Stimulated activated CD8-positive, alpha-beta memory T cell treated with anti-CD3 and anti-CD28 coated beads, Interleukin-12 subunit alpha, Interleukin-12 subunit beta, amount 100 ng/mL, for 1 hour (primary cell): ENCODE results near the gene OR5V1.
"Not testable (repeated sequence)": the region's sequence is repeated elsewhere in the genome, so short reads cannot be mapped to it uniquely, and the experiment has no call there.

Experiments used
- DNase-seq: peaks from one replicate; pipeline ENCODE4 v3.0.0-alpha.2; 2020; ENCODE audit warnings: low read depth

OR5V1 gene

DNA sequence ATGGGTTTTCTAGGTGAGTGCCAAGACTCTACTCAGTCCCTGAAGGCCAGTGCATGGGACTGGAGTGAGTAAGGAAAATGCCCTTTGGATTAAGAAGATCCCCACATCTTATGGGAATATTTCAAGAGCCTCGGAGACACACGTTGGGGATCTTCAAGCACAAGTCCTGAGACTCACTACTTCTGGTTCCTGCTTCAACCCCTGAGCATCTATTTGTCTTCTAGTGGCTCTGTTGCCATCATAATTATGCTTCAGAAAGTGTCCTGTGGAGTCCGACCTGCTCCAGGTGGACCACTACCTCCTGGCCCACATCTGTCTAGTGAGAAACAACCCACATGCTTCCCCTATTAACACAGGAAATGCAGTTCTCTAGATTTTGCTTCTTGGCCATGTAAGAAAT lies at the start of gene OR5V1:
TSS of gene OR5V1 (minus strand) at position 101 of the 400 bp plus-strand sequence. CDS start 12,670 bp downstream, outside the sequence.
- DNase-seq: no peak

DNA sequence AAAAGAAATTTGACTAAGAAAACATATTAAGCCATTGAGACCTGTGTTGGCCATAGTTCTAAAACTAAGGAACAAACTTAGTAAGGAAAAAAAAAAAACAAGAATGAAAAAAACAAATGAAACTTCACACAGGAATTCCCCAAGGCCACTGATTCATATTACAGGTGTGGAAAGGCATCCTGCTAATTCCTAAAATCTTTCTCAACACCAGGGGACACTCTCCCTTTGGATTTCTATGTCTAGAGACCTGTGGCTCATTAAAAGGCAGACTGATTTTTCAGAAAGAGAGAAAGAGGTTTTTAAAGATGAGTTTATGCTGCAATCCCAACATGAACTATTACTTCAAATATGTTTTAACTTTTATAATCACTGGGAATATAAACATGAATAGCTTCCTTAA lies 45.9 kb upstream of the OR5V1 start, which contains the start of gene OR12D1:
TSS of gene OR12D1 (plus strand) at position 341 of the 400 bp plus-strand sequence.
- DNase-seq: no peak

DNA sequence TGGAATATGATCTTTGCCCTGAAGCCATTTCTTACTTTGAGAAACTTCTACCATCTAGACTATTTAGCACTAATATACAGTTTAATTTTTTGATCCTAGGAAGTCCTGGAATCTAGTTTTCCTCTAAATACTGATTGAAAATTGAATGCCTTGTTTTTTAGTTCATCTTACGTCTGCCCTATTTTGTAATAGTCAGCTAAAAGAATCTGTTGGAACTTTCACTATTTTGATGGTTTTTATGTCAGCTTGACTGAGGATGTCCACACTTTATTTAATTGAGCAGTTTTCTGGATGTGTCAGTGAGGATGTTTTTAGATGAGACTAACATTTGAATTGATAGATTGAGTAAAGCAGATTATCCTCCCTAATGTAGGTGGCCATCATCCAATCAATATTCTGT lies 35.1 kb upstream of the OR5V1 start:
- no peak for DNase-seq

DNA sequence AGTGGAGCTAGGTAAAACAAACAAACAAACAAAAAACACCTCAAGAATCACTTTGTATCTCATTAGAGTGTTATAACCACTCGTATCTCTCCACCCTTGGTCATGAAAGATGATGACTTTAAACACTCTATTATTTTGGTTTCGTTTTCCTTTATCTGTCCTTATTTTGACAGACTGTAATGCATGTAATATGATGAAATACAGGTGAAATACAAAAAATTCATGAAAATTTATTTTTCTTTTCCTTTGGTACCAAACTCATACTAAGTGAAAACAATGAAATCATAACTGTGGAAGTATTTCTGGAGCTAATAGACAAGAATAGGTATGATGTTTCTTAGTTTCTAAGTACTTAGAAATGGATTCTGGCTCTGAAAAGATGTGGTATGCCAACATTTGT lies 30.9 kb upstream of the OR5V1 start:
- no peak for DNase-seq

DNA sequence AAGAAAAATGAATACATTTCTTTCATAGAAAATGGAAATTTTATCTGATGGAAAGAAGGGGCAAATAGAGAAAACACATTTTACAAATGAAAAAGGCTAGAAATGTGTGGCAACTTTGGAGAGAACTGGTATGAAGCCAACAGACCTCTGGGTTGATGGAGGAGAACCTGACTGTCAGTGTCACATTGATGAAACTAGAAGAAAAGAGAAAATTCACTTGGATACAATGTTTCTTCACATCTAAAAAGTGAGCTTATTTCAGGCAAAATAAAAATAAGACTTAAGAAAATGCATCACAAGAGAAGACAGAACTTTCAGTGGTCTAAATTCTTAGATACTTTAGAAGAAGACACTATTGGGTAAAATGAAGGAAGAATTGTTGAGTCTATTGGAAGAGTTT lies 26.7 kb upstream of the OR5V1 start, which contains the start of gene OR12D2:
TSS of gene OR12D2 (plus strand) at position 301 of the 400 bp plus-strand sequence. CDS start 1,069 bp downstream, outside the sequence.
- no peak for DNase-seq

DNA sequence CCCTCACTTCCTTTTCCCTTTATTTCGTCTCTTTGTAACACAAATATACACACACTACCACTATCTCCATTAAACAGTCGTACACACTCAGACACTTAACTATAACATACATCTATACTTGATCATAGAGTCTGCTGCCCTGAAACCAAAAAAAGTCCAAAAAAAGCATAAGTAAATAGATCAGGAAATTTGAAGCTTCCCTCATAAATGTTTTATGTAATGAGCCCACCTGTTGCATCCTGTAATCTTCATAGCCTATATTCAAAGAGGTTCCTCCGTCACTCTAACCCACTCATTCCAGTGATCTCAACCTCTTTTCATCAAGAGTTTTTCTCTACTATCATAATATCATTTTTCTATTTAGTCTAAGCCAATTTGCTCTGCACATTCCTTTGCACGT lies 19.9 kb upstream of the OR5V1 start:
- no peak for DNase-seq

DNA sequence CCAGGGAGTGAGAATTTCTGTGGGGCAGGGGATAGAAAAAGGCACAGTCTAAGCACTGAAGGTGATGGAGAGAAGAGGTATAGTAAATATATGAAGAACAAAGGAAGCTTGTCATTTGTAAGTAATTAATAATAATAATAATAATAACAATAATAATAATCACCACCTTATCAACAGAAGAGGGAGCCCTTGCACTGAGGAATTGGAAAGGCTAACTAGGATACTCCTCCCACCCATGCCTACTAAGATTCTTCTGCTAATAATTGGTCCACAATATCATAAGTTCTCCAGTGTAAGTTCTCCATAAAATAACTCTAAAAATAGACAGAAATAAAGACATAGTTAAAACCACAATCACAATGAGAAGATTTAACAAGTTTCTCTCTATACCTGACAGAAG lies 7.3 kb upstream of the OR5V1 start:
- no peak for DNase-seq

DNA sequence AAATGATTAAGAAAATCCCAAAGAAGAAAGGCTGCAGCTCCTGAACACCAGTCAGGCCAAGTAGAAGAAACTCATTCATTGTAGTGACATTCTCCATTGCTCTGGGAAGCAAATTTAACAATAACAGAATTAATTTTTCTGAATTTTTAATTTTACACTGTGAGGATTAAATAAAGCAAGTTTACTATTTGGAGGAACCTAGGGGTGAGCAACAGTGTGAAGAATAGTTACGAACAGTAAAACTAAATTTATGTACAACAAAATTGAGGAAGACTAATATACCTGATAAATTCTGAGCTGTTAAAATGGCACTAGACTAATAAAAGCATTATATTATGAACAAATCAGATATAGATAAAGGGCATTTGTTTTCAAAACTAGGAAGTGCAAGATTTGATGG lies 6.5 kb upstream of the OR5V1 start, which contains the start of gene OR12D3:
TSS of gene OR12D3 (minus strand) at position 101 of the 400 bp plus-strand sequence. CDS start at position 97, 4 bp downstream.
- no peak for DNase-seq

DNA sequence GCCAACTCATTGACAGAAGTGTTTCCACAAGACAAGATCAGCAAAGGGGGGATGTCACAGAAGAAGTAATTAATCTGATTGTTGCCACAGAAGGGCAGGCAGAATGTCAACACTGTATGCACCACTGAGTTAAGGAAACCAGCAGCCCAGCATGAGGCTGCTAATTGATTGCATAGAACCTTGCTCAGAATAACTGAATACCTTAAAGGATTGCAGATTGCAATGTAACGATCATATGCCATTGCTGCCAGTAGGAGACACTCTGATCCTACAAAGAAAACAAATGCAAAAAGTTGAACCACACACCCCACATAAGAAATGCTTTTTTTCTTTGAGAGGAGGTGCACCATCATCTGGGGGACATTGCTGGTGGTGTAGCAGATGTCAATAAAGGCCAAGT lies 13.1 kb downstream of the OR5V1 start:
- DNase-seq: no peak

DNA sequence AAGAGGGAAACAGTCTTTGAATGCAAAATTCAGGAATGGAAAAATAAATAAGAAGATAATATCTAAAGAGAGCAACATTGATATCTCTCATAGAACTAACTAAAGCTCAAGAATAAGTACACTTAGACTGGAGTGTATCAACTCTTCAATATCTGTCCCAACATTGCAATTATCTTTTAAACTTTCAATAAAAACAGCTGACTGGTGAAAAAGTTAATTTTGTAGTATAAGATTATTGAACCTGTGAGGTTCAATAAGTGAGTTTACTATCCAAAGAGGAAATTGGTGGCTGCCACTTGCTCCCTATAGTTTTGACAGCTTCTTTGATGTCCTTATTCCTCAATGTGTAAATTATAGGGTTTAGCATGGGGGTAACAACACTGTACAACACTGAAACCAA lies 13.7 kb downstream of the OR5V1 start:
- no peak for DNase-seq

DNA sequence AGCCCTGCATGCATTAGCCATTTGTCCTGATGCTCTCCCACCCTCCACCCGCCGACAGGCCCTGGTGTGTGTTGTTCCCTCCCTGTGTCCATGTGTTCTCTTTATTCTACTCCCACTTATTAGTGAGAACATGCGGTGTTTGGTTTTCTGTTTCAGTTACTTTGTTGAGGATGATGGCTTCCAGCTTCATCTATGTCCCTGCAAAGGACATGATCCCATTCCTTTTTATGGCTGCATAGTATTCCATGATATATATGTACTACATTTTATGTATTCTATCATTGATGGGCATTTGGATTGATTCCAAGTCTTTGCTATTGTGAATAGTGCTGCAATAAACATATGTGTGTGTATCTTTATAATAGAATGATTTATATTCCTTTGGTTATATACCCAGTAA lies 19.3 kb downstream of the OR5V1 start:
- DNase-seq: not testable (repeated sequence)

DNA sequence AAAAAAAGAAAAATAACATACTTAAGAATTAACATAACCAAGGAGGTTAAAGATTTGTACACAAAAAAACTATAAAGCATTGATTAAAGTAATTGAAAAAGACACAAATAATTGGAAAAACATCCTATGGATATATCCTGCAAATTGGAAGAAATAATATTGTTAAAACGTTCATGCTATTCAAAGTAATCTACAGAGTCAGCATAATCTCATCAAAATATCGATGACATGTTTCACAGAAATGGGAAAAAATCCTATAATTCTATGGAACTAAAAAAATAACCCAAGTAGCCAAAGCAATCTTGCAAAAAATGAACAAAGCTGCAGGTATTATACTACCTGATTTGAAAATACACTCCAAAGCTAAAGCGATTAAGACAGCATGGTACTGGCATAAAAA lies 23.3 kb downstream of the OR5V1 start:
- no peak for DNase-seq

DNA sequence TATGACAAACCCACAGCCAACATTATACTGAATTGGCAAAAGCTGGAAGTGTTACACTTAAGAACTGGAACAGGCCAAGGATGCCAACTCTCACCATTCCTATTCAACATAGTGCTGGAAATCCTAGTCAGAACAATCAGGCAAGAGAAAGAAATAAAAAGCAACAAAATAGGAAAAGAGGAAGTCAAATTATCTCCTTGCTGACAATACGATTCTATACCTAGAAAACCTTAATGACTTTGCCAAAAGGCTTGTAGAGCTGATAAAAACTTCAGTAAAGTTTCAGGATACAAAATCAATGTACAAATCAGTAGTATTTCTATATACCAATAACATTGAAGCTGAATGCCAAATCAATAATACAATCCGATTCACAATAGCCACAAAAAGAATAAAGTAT lies 32.4 kb downstream of the OR5V1 start:
- DNase-seq: no peak

DNA sequence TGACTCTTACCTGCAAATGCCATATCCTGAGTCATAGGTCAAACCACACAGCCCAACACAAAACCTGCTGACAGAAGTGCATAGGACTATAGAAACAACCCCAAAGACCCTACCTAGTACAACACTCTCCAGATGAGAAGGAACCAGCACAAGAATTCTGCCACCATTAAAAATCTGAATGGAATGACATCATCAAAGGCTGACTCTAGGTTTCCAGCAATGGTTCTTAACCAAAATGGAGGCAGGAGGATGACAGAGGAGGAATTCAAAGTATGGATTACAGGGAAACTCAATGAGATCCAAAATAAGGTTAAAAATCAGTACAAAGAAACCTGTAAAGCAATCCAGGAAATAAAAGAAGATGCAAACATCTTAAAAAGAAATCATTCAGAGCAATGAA lies 36.0 kb downstream of the OR5V1 start:
- no peak for DNase-seq

DNA sequence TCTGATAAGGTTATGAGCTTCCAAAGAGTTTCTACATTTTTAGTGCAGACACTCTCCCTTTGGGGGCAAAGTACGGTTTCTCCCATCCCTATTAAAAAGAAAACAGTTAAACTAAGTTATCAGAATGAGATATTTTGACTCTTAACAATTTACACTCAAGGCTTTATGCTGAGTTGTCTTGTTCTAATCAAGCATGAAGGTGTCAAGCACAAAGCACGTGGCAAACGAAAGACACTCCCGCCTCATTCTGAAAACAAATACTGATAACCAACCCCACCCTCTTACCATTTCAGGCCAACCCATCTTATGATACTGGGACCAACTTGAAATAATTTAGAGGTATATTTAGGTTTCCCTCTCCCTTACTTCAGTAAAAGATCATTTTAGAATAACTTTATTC lies 42.9 kb downstream of the OR5V1 start:
- DNase-seq: no peak

DNA sequence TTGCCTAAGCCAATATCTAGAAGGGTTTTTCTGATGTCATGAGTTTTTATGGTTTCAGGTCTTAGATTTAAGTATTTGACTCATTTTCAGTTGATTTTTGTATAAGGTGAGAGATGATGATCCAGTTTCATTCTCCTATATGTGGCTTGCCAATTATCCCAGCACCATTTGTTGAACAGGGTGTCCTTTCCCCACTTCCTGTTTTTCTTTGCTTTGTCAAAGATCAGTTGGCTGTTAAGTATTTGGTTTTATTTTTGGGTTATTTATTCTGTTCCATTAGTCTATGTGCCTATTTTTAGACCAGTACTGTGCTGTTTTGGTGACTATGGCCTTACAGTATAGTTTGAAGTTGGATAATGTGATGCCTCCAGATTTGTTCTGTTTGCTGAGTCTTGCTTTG lies 45.3 kb downstream of the OR5V1 start:
- not testable (repeated sequence) for DNase-seq

DNA sequence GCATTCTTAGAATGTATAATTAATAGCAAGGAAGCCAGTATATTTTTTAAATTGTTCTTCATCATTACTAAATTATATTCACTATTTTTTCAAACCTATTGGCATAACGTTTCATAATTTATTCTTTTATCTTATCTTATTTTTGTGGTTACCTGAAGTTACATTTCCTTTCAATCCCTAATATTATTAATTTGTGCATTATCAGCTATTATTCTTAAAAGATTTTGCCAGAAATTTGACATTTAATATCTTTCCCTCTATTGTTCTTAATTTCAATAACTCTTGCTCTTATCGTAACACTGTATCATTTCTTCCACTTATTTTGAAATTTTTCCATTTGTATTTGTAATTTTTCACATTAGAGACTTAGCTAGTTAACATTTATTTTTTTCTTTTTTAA lies 48.7 kb downstream of the OR5V1 start:
- DNase-seq: no peak
